ENCODE results near the gene ACKR2. TPM values are rescaled to one million over a fixed set of nuclear protein-coding genes. Genes with fewer than 3 reads are reported as not detected.

ACKR2 gene
- total RNA-seq, 1 experiment from 2014 or later: 0.76 TPM

GRCh38 chr3:42894698-42895579, 85.7 kb downstream of the ACKR2 start:
- Histone ChIP-seq H3K36me3 (ENCODE audit: control insufficient read depth in 1 of 2, insufficient read depth in 2 of 2, low read length in 2 of 2) (no peaks in the 10 kb centered on the region), H3K27ac (ENCODE audit: low read depth, low read length) (no peak overlapping the region), H3K27me3 (ENCODE audit: insufficient read depth, low read length) (no peaks in the 10 kb centered on the region), H3K79me2 (ENCODE audit: insufficient read depth, low read length) (no peaks in the 10 kb centered on the region), H2AFZ (ENCODE audit: low read depth, low read length, poor library complexity, severe bottlenecking) (no peak overlapping the region), H3K4me1 (ENCODE audit: control insufficient read depth in 1 of 2, insufficient read depth in 2 of 2, low read length in 2 of 2) (no peaks in the 10 kb centered on the region; a peak in 1 of 4 replicates), H3K9me2 (ENCODE audit: insufficient read depth) (no peaks in the 10 kb centered on the region), H3K9ac (ENCODE audit: low read length) (no peak overlapping the region), H3K4me2 (ENCODE audit: low read length) (no peak overlapping the region), H3K9me3 (ENCODE audit: control insufficient read depth in 1 of 2, insufficient read depth in 1 of 2, low read depth in 1 of 2, low read length in 2 of 2) (no peaks in the 10 kb centered on the region), H3K4me3 (replicated peaks in 1 of 2; ENCODE audit: low read depth in 1 of 2, low read length in 2 of 2) (no peak overlapping the region), H4K20me1 (ENCODE audit: insufficient read depth) (no peaks in the 10 kb centered on the region)
- ChIA-PET RAD21 (ENCODE audit: low non-redundant PET in 1 of 2, low total read pairs in 2 of 2, uncharacterized antibody in 2 of 2, unreplicated experiment in 2 of 2) (no interaction called here), CTCF (no interaction called here), POLR2A (no interaction called here)
- intact Hi-C loops (cut with micrococcal nuclease): no loop called here
- no peak for TF ChIP-seq FOSL1 (IDR thresholded peaks at IDR 0.05; ENCODE audit: low read depth)
- no peak for TF ChIP-seq CBX3 (IDR thresholded peaks at IDR 0.05; ENCODE audit: low read depth)
- no peak for DNase-seq (ENCODE audit: low read depth, low spot score)
- no peak for ATAC-seq
- BruUV-seq (replicated peaks): no TSS peak

GRCh38 chr3:42895580-42895868, 86.3 kb downstream of the ACKR2 start:
- no peak overlapping the region for H3K4me3 ChIP-seq (replicated peaks in 1 of 2; ENCODE audit: low read depth in 1 of 2, low read length in 2 of 2)
- H3K9me3 ChIP-seq (ENCODE audit: control insufficient read depth in 1 of 2, insufficient read depth in 1 of 2, low read depth in 1 of 2, low read length in 2 of 2): no peaks in the 10 kb centered on the region
- H4K20me1 ChIP-seq (ENCODE audit: insufficient read depth): no peaks in the 10 kb centered on the region
- CTCF ChIA-PET: no interaction called here
- ATAC-seq: no peak
- no peak for DNase-seq (ENCODE audit: low read depth, low spot score)
- H3K27me3 ChIP-seq (ENCODE audit: insufficient read depth, low read length): no peaks in the 10 kb centered on the region
- no peak overlapping the region for H3K27ac ChIP-seq (ENCODE audit: low read depth, low read length)
- BruUV-seq (replicated peaks): no TSS peak
- no peaks in the 10 kb centered on the region; a peak in 1 of 4 replicates for H3K4me1 ChIP-seq (ENCODE audit: control insufficient read depth in 1 of 2, insufficient read depth in 2 of 2, low read length in 2 of 2)
- H2AFZ ChIP-seq (ENCODE audit: low read depth, low read length, poor library complexity, severe bottlenecking): no peak overlapping the region
- intact Hi-C loops (cut with micrococcal nuclease): no loop called here
- H3K9me2 ChIP-seq (ENCODE audit: insufficient read depth): no peaks in the 10 kb centered on the region
- H3K36me3 ChIP-seq (ENCODE audit: control insufficient read depth in 1 of 2, insufficient read depth in 2 of 2, low read length in 2 of 2): no peaks in the 10 kb centered on the region
- no peaks in the 10 kb centered on the region for H3K79me2 ChIP-seq (ENCODE audit: insufficient read depth, low read length)
- H3K4me2 ChIP-seq (ENCODE audit: low read length): no peak overlapping the region
- RAD21 ChIA-PET (ENCODE audit: low non-redundant PET in 1 of 2, low total read pairs in 2 of 2, uncharacterized antibody in 2 of 2, unreplicated experiment in 2 of 2): no interaction called here
- POLR2A ChIA-PET: no interaction called here
- TF ChIP-seq SRF (IDR thresholded peaks at IDR 0.05; ENCODE audit: low read depth): no peak
- no peak for TF ChIP-seq EZH2 (IDR thresholded peaks at IDR 0.05)
- TF ChIP-seq, protein P1, sequence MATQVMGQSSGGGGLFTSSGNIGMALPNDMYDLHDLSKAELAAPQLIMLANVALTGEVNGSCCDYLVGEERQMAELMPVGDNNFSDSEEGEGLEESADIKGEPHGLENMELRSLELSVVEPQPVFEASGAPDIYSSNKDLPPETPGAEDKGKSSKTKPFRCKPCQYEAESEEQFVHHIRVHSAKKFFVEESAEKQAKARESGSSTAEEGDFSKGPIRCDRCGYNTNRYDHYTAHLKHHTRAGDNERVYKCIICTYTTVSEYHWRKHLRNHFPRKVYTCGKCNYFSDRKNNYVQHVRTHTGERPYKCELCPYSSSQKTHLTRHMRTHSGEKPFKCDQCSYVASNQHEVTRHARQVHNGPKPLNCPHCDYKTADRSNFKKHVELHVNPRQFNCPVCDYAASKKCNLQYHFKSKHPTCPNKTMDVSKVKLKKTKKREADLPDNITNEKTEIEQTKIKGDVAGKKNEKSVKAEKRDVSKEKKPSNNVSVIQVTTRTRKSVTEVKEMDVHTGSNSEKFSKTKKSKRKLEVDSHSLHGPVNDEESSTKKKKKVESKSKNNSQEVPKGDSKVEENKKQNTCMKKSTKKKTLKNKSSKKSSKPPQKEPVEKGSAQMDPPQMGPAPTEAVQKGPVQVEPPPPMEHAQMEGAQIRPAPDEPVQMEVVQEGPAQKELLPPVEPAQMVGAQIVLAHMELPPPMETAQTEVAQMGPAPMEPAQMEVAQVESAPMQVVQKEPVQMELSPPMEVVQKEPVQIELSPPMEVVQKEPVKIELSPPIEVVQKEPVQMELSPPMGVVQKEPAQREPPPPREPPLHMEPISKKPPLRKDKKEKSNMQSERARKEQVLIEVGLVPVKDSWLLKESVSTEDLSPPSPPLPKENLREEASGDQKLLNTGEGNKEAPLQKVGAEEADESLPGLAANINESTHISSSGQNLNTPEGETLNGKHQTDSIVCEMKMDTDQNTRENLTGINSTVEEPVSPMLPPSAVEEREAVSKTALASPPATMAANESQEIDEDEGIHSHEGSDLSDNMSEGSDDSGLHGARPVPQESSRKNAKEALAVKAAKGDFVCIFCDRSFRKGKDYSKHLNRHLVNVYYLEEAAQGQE (IDR thresholded peaks at IDR 0.05; ENCODE audit: low read depth): no peak
- no peak for TF ChIP-seq POLR2A (IDR thresholded peaks at IDR 0.05; ENCODE audit: borderline replicate concordance, extremely low read depth, insufficient read depth, insufficient read length)
- TF ChIP-seq TCF7L2 (IDR thresholded peaks at IDR 0.05; ENCODE audit: borderline replicate concordance, extremely low read depth, insufficient read depth, insufficient read length): no peak
- TF ChIP-seq MAX (IDR thresholded peaks at IDR 0.05): no peak
- no peak for TF ChIP-seq SP1 (IDR thresholded peaks at IDR 0.05; ENCODE audit: low read depth)
- TF ChIP-seq ZNF274 (IDR thresholded peaks at IDR 0.05; ENCODE audit: low read depth, low read length): no peak
- TF ChIP-seq SIN3A (IDR thresholded peaks at IDR 0.05; ENCODE audit: low read depth): no peak
- no peak for TF ChIP-seq ELF1 (IDR thresholded peaks at IDR 0.05; ENCODE audit: borderline replicate concordance, low read depth)
- TF ChIP-seq EGR1 (IDR thresholded peaks at IDR 0.05; ENCODE audit: low read depth): no peak
- no peak for TF ChIP-seq EZH2phosphoT487 (IDR thresholded peaks at IDR 0.05; ENCODE audit: borderline replicate concordance)
- no peak for TF ChIP-seq CEBPB (IDR thresholded peaks at IDR 0.05; ENCODE audit: low read depth)
- no peak for TF ChIP-seq YY1 (IDR thresholded peaks at IDR 0.05; ENCODE audit: extremely low read depth, insufficient replicate concordance, low read depth, low read length)
- no peak overlapping the region for H3K9ac ChIP-seq (ENCODE audit: low read length)
